GM12873 (cell line): ENCODE data around the gene DDT.
"Not testable (repeated sequence)": the region's sequence is repeated elsewhere in the genome, so short reads cannot be mapped to it uniquely, and the experiment has no call there.

Source experiments
- TF ChIP-seq, protein P1 (sequence below): IDR thresholded peaks from 2 replicates; pipeline ENCODE4 v1.5.1; 2012; ENCODE audit warnings: low read depth, mild to moderate bottlenecking, moderate library complexity, low read length, control low read depth; ENCODE audit not compliant: insufficient read depth; ENCODE audit errors: missing control alignments

The DDT gene

DNA sequence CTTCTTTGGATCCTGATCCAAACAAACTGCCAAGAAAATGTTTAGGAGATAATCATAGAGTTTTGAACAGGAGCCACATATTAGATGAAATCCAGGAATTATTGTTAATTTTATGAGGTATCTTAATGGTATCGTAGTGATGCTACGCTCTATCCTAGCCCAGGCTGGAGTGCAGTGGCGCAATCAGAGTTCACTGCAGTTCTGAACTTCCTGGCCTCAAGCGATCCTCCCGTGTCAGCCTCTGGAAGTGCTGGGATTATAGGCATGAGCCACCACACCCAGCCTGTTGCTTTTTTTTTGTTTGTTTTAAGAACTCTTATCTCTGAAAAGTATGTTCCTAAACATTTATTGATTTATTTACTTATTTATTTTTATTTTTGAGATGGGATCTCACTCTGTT lies 28.6 kb upstream of the DDT start:
- TF ChIP-seq, protein P1, sequence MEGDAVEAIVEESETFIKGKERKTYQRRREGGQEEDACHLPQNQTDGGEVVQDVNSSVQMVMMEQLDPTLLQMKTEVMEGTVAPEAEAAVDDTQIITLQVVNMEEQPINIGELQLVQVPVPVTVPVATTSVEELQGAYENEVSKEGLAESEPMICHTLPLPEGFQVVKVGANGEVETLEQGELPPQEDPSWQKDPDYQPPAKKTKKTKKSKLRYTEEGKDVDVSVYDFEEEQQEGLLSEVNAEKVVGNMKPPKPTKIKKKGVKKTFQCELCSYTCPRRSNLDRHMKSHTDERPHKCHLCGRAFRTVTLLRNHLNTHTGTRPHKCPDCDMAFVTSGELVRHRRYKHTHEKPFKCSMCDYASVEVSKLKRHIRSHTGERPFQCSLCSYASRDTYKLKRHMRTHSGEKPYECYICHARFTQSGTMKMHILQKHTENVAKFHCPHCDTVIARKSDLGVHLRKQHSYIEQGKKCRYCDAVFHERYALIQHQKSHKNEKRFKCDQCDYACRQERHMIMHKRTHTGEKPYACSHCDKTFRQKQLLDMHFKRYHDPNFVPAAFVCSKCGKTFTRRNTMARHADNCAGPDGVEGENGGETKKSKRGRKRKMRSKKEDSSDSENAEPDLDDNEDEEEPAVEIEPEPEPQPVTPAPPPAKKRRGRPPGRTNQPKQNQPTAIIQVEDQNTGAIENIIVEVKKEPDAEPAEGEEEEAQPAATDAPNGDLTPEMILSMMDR = no peak

DNA sequence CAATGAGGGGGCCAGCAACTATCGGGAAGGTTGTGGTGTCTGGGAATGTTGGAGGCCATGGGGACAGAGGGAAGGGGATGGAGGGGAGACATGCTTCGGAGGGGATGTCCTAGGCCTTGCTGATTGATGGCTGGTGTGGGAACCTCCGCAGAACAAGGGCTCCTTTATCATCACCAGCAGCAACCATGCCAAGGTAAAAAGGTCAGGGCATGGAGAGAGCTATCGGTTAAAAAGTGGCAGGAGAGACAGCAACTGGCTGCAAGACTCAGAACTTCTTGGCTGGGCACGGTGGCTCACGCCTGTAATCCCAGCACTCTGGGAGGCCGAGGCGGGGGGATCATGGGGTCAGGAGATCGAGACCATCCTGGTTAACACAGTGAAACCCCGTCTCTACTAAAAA lies 28.0 kb upstream of the DDT start:
- TF ChIP-seq, protein P1 = no peak

DNA sequence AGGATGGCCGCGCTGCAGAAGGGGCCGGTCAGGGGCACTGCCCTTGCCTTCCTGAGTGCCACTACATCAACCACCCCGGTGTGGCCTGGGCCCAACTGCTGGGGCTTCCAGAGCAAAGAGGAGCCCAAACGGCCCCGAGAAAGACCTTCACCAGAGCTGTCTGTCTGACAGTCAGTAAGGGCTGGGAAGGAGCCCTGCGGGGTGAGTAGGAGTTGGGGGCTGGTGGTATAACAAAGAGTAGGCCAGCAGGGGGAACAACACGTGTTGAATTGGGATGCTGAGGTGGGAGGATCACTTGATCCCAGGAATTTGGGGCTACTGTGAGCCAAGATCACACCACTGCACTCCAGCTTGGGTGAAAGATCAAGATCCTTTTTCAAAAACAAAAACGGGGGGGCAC lies 27.1 kb upstream of the DDT start:
- TF ChIP-seq, protein P1 = no peak

- TF ChIP-seq, protein P1 = no peak
Observed at GRCh38 chr22:23997092-23997491, 22.9 kb upstream of the DDT start.

- TF ChIP-seq, protein P1 = peak; percentile 70
Observed at GRCh38 chr22:23984430-23984829, 10.2 kb upstream of the DDT start.

DNA sequence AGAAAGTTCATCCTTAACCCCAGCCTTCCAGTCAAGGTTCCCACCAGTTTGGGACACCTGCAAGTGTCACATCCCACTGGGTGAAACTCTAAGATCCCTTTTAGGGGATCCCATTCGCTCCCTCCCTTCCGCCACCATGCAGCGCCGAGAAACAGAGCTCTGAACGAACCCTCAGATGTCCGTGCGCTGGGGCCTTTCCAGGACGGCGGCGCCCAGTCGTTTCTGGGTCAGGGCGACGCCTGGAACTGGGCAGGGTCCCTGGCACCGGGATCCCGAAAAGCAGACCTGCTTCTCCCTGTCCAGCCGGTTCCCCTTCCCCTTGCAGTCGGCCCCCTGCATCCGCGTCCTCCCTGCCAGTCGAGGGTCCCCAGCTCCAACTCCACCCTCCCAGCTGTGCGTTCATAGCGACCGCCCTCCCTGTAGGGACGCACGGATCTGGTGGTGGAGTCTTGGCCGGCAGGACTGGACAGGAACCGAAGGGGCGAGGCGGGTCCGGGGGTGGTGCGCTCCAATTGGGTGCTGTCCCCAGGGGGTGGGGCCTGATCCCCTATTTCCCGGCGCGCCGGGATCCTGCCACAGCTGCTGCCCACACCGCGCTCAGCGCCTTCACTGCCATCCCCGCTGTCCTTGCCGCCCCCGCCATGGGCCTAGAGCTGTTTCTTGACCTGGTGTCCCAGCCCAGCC lies 5.5 kb upstream of the DDT start, which contains the start of gene GSTT2:
TSS of gene GSTT2 (plus strand) at position 578 of the 684 bp plus-strand sequence.
- TF ChIP-seq, protein P1 = not testable (repeated sequence)

- TF ChIP-seq, protein P1 = no peak
Observed at GRCh38 chr22:23970816-23971486, 3.3 kb downstream of the DDT start.
